Tibial nerve (tissue), 4 donors: ENCODE measurements around the gene CEACAM19. TPM values are rescaled to one million over a fixed set of nuclear protein-coding genes. Genes with fewer than 3 reads are reported as not detected.

Experiments used
- DNase-seq, 2 donors: peaks; one replicate each; pipeline ENCODE4 v3.0.0-alpha.2; 2019; ENCODE audit warnings: low spot score in 2 of 2
- H3K27ac ChIP-seq, 4 donors: fragments of 200-600 bp; sonication (generic) in 3 of 4; one replicate each; pipeline ENCODE4 v1.5.1; 2017 to 2019; ENCODE audit warnings: mild to moderate bottlenecking in 1 of 4
- H3K27me3 ChIP-seq, 2 donors: fragments of 200-600 bp; sonication (generic) in 1 of 2; one replicate each; pipeline versions ENCODE4 v1.5.1 to v1.6.0; 2017 to 2019
- H3K36me3 ChIP-seq, 3 donors: fragments of 200-600 bp; sonication (generic); one replicate each; pipeline ENCODE4 v1.5.1; 2018 to 2019
- H3K4me1 ChIP-seq, 4 donors: fragments of 200-600 bp; sonication (generic) in 3 of 4; one replicate each; pipeline ENCODE4 v1.5.1; 2017 to 2019
- H3K4me3 ChIP-seq, 4 donors: fragments of 200-600 bp; sonication (generic) in 3 of 4; one replicate each; pipeline ENCODE4 v1.5.1; 2017 to 2019; ENCODE audit warnings: mild to moderate bottlenecking in 1 of 4, moderate library complexity in 1 of 4
- H3K9me3 ChIP-seq, 4 donors: fragments of 200-600 bp; sonication (generic) in 3 of 4; one replicate each; pipeline ENCODE4 v1.5.1; 2017 to 2019
- EP300 ChIP-seq, 2 donors: sonication (generic); formaldehyde crosslinking; IDR thresholded peaks; one replicate each; pipeline ENCODE4 v1.6.1; 2017; ENCODE audit warnings: antibody characterized with exemption in 2 of 2, mild to moderate bottlenecking in 1 of 2
- POLR2A ChIP-seq, 2 donors: fragments of 450-650 bp; IDR thresholded peaks; one replicate each; pipeline ENCODE4 v1.6.1; 2017; ENCODE audit warnings: antibody characterized with exemption in 2 of 2, mild to moderate bottlenecking in 2 of 2, moderate library complexity in 2 of 2
- WGBS, 2 donors: methylation state at CpG; one replicate each; pipeline ENCODE4 v1.1.5; 2018; 5-methylcytosine and 5-hydroxymethylcytosine counted together
- total RNA-seq, 4 donors: library from RNA; depleted of rRNA; stranded (reverse); fragments of >200 nt; gene quantifications; one replicate each; pipeline ENCODE4 v1.1.0, GENCODE V29; 2016
- TF ChIP-seq, protein P1 (sequence below), 5 experiments: fragments of 200-600 bp in 3 of 5; fragments of 450-650 bp in 2 of 5; sonication (generic) in 3 of 5; IDR thresholded peaks; one replicate each; pipeline ENCODE4 v1.5.1; 2016 to 2019; ENCODE audit warnings: antibody characterized with exemption in 5 of 5, mild to moderate bottlenecking in 3 of 5, moderate library complexity in 2 of 5

Gene CEACAM19
- total RNA-seq, 4 donors from 2014 or later = 10.9 to 38.7 (median 15.4) TPM

DNA sequence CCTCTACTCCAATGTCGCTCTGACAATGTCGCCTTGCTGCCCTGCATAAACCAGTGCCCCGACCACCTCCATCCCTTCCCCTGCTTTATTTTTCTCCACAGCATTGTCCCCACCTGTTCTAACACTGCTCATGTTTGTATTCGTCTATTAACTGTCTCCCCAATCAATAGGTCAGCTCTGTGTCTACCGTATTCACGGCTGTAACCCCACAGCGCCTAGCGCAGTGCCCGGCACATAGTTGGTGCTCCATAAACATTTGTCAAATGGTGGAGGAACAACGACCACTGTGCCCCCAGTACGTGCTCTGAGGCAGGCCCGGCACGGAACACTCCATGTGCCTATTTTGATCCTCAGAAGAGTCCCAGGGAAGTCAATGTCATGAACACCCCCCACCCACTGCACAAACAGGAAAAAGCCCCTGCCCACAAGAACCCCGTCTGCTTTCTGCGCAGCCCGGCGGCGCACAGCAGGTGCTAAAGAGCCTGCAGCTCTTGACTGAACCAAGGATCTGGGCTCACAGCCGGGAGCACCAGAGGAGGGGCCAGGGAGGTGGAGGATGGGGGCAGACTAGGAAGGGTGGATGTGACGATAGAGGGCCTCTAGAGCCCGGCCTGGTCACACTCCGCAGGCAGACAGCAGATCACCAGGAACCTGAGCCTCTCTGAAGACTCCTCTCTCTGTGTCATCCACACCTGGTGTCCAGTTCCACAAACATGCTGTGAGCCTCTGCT lies 25.8 kb downstream of the CEACAM19 start:
- Histone ChIP-seq H3K27me3 (no peaks in the 10 kb centered on the region), H3K27ac (no peak overlapping the region), H3K4me3 (no peak overlapping the region), H3K36me3 (no peaks in the 10 kb centered on the region), H3K9me3 (no peaks in the 10 kb centered on the region), H3K4me1 (peaks cover 0 to 14% (median 0%) of the 10 kb centered on the region in 4 donors)
- TF ChIP-seq, protein P1, sequence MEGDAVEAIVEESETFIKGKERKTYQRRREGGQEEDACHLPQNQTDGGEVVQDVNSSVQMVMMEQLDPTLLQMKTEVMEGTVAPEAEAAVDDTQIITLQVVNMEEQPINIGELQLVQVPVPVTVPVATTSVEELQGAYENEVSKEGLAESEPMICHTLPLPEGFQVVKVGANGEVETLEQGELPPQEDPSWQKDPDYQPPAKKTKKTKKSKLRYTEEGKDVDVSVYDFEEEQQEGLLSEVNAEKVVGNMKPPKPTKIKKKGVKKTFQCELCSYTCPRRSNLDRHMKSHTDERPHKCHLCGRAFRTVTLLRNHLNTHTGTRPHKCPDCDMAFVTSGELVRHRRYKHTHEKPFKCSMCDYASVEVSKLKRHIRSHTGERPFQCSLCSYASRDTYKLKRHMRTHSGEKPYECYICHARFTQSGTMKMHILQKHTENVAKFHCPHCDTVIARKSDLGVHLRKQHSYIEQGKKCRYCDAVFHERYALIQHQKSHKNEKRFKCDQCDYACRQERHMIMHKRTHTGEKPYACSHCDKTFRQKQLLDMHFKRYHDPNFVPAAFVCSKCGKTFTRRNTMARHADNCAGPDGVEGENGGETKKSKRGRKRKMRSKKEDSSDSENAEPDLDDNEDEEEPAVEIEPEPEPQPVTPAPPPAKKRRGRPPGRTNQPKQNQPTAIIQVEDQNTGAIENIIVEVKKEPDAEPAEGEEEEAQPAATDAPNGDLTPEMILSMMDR (IDR thresholded peaks at IDR 0.05) = no peak
- TF ChIP-seq POLR2A (IDR thresholded peaks at IDR 0.05) (no peak), EP300 (IDR thresholded peaks at IDR 0.05) (no peak)
- DNase-seq = no peak
- WGBS, 2 donors = 57 to 66% methylated on average over 19 to 22 of the region's 22 CpGs

DNA sequence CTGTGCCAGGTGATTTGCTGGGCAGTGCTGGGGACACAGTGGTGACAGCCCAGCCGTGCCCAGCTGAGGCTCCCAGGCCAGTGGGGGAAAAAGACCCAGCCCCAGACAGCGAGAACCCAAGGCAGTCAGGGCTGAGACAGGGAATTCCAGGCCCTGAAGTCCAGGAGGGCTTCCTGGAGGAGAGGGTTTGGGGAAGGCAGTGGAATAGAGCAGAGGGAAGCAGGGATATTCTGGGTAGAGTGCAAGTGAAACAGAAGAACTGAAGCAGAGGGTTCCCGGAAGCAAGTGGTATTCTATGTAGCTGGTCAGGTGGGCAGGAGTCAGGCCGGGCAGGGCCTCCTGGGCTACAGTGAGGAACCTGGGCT lies 26.4 kb downstream of the CEACAM19 start:
- no peak for TF ChIP-seq EP300 (IDR thresholded peaks at IDR 0.05)
- no peak for TF ChIP-seq POLR2A (IDR thresholded peaks at IDR 0.05)
- TF ChIP-seq, protein P1 (IDR thresholded peaks at IDR 0.05) = no peak
- 72 to 88% methylated on average over 4 of the region's 4 CpGs for WGBS, 2 donors
- no peaks in the 10 kb centered on the region for H3K27me3 ChIP-seq
- peaks cover 0 to 9% (median 0%) of the 10 kb centered on the region in 4 donors for H3K4me1 ChIP-seq
- no peaks in the 10 kb centered on the region for H3K36me3 ChIP-seq
- H3K27ac ChIP-seq = no peak overlapping the region
- no peak for DNase-seq
- H3K4me3 ChIP-seq = no peak overlapping the region
- no peaks in the 10 kb centered on the region for H3K9me3 ChIP-seq

DNA sequence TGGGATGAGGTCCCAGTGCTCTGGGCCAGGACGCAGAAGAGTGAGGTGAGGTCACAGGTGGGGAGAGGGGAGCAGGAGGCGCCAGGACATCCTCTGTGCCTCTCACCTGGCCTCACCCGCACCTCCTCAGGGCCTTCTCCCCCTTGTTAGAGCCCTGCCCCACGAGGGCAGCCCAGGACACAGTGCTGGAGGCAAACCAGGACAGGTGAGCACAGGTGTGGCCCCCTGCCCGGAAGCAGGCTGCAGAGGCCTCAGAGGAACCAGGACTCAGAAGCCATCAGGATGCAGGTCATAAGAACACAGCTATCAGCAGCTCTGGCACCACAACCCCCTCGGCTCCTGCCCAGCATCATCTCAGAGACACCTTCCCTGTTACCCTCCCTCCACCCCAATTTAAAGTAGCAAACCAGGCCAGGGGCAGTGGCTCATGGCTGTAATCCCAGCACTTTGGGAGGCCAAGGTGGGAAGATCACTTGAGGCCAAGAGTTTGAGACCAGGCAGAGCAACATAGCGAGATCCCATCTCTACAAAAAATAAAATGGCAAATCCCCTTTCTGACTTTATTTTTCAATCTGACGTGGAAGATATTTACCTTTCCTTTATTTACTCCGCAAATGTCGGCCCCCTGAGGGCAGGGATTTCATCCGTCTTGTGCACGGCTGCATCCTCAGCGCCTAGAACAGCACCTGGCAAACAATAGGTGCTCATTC lies 27.4 kb downstream of the CEACAM19 start, which contains the start of gene CEACAM16:
Gene CEACAM16, plus strand, starts transcription at position 660 of the 710 bp plus-strand sequence. CDS start 2,306 bp downstream, outside the sequence.
- no peaks in the 10 kb centered on the region for H3K27me3 ChIP-seq
- DNase-seq = no peak
- H3K4me3 ChIP-seq = no peak within 1 kb of the TSS
- H3K36me3 ChIP-seq = no peaks in the 10 kb centered on the region
- 84 to 90% methylated on average over 11 to 13 of the region's 13 CpGs for WGBS, 2 donors
- no peaks in the 10 kb centered on the region for H3K9me3 ChIP-seq
- no peak within 1 kb of the TSS for H3K27ac ChIP-seq
- TF ChIP-seq, protein P1 (IDR thresholded peaks at IDR 0.05) = no peak
- TF ChIP-seq EP300 (IDR thresholded peaks at IDR 0.05) (no peak), POLR2A (IDR thresholded peaks at IDR 0.05) (no peak)
- H3K4me1 ChIP-seq = peaks cover 0 to 7% (median 0%) of the 10 kb centered on the region in 4 donors

DNA sequence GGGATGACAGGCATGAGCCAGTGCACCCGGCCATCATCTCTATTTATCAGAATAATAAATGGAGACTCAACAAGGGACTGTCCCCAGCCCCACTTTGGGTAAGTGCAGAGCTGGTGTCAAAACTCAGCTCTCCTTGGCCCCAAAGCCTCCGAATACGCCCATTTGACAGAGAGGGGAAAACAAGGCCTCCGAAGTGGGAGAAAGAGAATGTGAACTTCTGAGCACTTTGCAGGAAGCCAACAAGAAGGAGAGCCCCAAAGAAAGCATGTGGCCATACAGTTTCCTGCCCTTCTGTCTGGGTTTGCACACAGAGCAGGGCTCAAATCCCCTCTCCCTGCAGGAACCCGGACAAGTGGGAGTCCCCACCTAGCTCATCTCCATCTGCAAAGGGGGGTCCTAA lies 29.3 kb downstream of the CEACAM19 start:
- H3K4me3 ChIP-seq = no peak overlapping the region
- no peaks in the 10 kb centered on the region for H3K27me3 ChIP-seq
- no peak overlapping the region for H3K27ac ChIP-seq
- H3K4me1 ChIP-seq = peaks cover 0 to 1% (median 0%) of the 10 kb centered on the region in 4 donors
- TF ChIP-seq EP300 (IDR thresholded peaks at IDR 0.05) (no peak), POLR2A (IDR thresholded peaks at IDR 0.05) (no peak)
- TF ChIP-seq, protein P1 (IDR thresholded peaks at IDR 0.05) = no peak
- H3K9me3 ChIP-seq = no peaks in the 10 kb centered on the region
- no peaks in the 10 kb centered on the region for H3K36me3 ChIP-seq
- WGBS, 2 donors = 86 to 91% methylated on average over 5 of the region's 5 CpGs
- no peak for DNase-seq

DNA sequence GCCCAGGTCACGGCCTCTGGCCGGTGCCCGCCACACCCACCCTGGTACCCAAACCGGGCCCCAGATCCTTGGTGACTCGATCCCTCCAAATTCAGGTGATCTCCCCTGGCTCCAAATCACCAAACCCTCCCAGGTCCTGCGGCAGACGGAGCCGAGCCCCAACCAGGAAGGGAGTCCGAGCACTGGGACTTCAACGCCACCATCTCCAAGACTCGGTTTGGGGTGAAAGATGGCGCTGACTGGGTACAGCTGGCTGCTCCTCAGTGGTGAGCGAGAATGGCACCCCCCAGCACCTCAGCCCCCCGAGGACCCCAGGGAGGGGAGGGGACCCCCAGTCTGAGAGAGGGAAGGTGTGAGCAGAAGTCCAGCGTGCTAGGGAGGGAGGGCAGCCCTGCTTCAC lies 29.9 kb downstream of the CEACAM19 start:
- 83% methylated on average over 15 of the region's 15 CpGs for WGBS, 2 donors
- H3K27ac ChIP-seq = no peak overlapping the region
- H3K4me3 ChIP-seq = no peak overlapping the region
- H3K9me3 ChIP-seq = no peaks in the 10 kb centered on the region
- H3K4me1 ChIP-seq = no peaks in the 10 kb centered on the region
- DNase-seq = no peak
- H3K36me3 ChIP-seq = no peaks in the 10 kb centered on the region
- H3K27me3 ChIP-seq = no peaks in the 10 kb centered on the region
- TF ChIP-seq EP300 (IDR thresholded peaks at IDR 0.05) (no peak), POLR2A (IDR thresholded peaks at IDR 0.05) (no peak)
- TF ChIP-seq, protein P1 (IDR thresholded peaks at IDR 0.05) = no peak
